IPS-NIHi7 (cell line): Measurements from ENCODE around the gene TFR2.

ENCODE experiments used
- DNase-seq: peaks from one replicate; pipeline ENCODE4 v3.0.0; 2012; ENCODE audit warnings: mixed read lengths; ENCODE audit errors: extremely low spot score

TFR2 gene

GRCh38 chr7:100641463-100641859 is at the start of gene TFR2:
Gene TFR2 (minus strand): TSS chr7:100641552. CDS start chr7:100641509, 43 bp downstream.
- DNase-seq, result no peak

DNA sequence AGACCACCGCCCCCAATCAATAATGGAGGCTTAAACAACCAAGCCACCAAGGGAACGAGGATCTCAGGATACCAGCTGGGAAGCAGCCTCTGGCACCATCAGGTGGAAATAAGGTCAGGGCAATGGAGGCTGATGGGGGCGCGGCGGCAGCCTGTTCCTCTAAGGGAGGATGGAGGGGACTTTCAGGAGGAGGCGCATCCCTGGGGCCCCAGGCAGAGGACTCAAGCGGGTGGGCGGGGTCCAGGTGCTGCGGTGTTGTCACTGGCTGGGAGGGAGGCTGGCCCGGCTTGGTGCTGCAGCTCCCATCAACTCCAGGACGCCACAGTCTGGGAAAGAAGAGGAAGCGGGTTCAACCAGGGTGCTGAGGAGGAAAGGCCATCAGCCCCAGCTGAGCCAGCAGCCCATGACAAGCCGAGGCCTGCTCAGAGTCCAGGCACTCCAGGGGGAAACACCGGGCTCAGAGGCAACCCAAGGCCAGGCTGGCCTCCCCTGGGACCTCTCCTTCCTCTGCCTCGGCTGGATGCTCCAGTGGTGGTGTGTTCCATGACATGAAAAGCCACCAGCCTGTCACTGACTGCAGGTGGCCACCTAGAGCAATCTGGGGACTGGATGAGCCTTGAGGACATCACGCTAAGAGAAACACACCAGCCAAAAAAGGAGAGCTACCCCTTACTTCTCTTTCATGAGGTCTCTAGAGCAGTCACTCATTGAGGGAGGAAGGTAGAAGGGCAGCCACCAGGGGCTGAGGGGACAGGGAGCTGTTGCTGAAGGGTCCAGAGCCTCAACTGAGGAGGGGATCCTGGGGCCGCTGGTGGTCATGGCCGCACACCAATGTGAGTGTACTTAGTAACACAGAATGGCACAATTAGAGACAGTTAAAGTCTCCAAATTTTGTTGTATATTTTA is 48.1 kb upstream of the TFR2 start:
- no peak for DNase-seq

DNA sequence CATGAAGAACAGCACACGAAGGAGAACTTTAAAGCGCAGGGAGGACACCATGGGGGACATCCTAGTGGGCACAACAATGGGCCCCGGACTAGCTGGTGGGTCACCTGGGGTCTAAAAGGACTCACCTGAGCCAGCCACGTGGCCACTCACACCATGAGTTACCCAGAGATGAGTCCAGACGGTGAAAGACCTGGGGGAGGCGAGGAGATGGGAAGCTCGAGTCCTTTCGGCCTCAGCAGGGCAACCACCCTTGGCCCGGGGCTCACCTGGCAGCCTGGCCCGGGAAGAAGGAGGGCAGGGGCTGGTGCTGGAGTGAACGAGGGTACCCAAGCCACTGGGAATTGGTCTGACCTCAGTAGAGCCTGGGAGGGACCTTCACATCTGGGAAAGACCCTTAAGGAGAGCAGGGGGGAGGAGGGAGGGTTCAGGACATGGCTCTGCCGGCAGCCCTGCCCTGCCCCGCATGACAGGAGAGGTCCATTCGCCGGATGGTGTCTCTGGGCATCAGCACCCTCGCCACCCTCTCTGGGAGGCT is 47.0 kb upstream of the TFR2 start:
- DNase-seq, result no peak

- DNase-seq, result no peak
These were observed 46.5 kb upstream of the TFR2 start for GRCh38 chr7:100687751-100688300.

DNA sequence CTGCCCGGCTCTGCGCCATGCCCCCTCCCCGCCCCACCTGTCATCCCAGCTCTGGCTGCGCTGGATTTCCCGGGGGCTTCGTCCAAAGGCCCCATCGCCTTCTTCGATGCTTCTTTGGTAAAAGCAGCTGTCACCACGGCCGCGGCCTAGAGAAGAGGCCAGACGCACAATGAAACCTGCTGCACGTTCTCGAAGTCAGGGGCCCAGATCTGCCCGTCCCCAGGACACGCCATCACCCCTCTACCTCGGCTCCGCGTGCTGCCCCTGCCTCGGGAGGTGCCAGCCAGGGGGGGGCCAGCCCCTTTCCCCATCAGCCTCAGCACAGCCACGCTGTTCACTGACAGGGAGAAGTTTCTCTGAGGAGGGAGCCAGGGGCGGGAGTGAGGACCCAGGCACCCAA is 45.9 kb upstream of the TFR2 start:
- no peak for DNase-seq

DNA sequence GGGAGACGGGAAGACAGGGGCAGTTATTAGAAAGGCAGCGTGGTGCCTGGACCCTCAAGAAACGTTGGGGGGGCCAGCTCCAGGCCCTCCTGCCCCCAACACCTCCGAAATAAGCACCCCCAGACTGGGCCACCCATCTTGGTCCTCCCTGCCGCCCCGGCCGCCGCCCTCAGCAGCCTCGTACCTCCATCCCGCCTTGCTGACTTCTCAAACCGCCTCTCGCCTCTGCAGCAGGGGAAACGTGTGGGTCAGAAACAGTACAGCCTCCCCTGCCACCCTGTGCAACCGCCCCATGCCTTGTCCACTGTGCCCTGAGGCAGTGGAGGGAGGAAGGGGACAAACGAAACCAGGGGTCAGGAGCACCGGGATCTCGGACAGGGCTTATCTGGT is 45.5 kb upstream of the TFR2 start:
- no peak for DNase-seq

- DNase-seq, result no peak
These were observed 45.0 kb upstream of the TFR2 start for GRCh38 chr7:100686201-100686821.

DNA sequence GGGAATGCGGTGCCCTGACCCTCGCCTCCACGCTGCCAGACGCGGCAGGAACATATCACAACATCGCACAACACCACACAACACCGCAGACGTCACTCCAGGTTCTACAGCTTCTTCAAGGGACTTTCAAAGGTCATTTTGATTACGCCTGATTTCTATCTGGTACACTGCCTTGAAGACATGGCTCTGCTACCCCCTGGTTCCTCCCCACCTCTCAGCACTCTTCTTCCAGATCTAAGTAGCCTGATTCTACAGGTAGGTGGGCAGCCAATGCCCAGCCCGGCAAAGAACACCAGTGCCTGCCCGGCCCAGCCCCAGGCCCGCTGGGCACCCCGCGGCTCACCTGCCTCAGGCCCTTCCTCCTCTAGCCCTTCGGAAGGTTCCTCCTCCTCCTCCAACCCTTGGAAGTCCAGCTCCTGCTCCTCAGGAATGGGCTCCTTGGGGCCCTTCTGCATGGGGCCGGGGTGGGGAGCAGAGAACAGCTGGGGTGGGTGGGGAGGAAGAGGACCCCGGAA is 44.3 kb upstream of the TFR2 start:
- DNase-seq, result no peak

DNA sequence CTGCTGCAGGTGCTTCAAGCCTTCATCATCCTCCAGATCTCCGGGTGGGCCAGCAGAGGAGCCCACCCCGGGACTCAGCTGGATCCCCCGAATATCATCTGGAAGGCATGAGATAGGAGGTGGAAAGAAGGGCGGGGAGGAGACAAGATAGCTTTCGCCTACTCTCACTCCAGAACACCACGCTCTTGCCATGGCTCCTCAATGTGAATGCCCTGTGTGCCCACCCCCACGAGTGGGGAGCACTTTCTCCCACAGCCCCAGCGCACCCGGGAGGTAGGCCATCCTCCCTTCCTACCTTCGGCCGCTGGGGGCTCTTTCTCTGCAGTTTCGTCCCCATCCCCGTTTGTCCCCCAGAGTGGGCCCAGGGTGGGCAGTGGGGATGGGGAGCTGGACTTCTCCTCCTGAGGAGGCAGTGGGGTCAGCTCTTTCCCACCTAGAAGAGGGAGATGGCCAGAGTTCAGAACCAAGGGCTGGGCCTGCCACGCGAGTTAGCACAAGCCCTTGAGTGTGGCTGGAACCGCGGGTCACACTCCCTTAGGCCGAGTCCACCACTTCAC is 43.8 kb upstream of the TFR2 start:
- no peak for DNase-seq

DNA sequence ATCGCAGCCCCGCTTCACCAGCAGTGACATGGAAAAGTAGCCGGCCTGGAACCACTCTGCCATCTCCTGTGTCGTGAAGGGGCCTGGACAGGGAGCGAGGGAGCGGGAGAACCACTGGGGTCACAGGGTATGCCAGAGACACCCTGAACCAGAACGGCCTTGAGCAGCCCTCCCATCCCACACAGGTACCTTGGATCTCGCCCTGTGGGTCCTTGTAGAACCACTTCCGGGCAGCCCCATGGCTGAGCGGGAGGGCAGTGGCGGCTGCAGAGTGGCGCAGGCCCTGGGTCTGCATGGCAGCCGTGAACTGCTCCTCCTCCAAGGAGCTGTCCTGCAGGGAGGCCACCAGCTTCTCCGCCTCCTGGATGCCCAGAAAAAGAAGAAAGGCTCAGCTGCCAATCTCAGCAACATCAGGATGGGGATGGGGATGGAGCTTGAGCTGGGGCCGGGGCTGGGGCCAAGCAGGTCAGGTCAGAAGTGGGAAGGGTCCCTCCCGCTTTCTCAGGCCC is 43.2 kb upstream of the TFR2 start:
- no peak for DNase-seq

- DNase-seq, result no peak
These were observed 42.5 kb upstream of the TFR2 start for GRCh38 chr7:100683659-100684533.

DNA sequence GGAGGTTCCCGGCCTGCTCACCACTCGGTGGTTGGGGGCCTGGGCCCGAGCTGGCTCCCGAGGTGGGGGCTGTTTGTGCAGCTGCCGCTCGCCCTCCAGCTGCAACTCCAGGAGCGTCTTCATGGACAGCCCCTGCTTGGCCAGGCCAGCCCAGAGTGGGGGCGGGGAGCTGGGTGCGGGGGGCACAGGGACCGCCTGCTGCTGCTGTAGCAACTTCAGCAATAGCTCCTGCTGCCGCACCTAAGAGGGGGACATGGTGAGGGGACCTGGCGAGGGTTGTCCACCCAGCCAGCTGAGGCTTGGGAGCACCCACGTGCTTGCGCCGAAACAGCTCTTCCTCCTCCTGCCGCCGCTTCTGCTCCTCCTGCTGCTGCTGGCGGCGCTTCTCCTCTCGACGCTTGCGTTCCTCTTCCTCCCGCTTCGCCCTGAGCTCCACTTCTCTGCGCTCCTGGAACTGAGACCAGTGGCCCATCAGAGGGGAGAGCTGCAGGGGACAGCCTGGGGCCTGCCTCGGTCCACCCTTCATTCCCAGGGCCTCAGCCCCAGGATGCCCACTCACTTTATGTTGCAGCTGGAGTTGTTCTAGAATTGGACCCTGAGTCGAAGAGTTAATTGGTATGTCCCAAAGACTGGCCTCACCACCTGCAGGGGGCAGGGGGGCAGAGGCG is 41.8 kb upstream of the TFR2 start:
- DNase-seq, result no peak

DNA sequence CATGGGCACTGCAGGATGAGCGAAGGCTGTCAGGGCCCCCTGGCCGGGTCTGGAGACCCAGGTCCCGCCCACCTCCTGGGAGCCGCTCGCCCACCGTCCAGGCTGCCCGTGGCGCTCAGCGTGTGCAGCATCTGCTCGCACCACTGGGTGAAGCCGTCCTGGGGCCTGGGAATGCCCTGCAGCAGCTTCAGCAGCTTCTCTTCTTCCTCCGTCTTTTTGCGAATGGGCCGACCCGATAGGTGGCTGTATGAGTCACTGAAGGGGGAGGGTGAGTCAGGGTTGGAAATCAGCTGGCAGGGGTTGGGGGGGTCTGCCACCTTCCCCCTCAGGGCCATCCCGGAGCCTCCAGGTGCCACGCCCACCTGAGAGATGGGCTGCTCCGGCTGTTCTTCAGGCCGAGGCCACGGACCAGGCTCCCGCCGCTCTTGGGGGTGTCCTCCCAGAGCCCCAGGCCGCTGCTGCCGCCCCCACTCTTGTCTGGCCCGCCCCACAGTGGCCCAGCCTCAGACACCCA is 40.9 kb upstream of the TFR2 start:
- no peak for DNase-seq

GRCh38 chr7:100681491-100682227 is 40.3 kb upstream of the TFR2 start:
- DNase-seq, result no peak

GRCh38 chr7:100680576-100681271 is 39.4 kb upstream of the TFR2 start:
- no peak for DNase-seq

DNA sequence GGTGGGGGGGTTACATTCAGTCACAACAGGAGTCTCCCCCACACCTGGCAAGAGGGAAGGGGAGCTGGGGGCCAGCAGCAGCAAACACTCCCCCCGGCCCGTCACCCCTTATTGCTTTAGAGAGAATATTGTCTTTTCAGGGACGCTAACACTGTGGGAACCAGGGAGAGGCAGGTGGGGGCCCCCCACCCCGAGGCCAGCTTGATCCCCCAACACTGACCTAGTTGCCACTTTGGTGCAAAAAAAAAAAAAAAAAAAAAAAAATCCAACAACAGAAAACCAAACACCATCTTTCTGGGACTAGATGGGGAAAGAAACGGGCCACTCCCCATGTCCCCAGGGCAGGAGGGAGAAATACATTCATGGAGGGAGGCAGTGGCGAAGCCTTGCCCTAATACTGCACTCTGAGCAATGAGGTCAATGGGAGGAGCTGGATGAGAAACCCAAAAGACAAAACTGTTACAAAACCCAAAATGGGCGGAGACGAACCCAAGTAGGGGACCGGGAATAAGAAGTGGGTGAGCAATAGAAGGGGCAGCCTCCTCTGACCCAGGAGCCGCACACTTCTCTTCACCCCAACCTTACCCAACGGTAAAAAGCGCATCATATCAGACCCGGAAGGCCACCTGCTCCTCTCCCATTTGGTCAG is 38.7 kb upstream of the TFR2 start:
- no peak for DNase-seq

- DNase-seq, result no peak
These were observed 38.0 kb upstream of the TFR2 start for GRCh38 chr7:100679129-100679926.
